OCI-M2 (cell line): ENCODE measurements around the gene TRIP13.
A peak's percentile ranks its signal among the peaks of the same experiment; 100 is the strongest.

ENCODE experiments used
- DNase-seq: peaks from one replicate; lab custom pipeline; 2025; ENCODE audit not compliant: unreplicated experiment; lab: John Stamatoyannopoulos, UW

TRIP13 gene

DNA sequence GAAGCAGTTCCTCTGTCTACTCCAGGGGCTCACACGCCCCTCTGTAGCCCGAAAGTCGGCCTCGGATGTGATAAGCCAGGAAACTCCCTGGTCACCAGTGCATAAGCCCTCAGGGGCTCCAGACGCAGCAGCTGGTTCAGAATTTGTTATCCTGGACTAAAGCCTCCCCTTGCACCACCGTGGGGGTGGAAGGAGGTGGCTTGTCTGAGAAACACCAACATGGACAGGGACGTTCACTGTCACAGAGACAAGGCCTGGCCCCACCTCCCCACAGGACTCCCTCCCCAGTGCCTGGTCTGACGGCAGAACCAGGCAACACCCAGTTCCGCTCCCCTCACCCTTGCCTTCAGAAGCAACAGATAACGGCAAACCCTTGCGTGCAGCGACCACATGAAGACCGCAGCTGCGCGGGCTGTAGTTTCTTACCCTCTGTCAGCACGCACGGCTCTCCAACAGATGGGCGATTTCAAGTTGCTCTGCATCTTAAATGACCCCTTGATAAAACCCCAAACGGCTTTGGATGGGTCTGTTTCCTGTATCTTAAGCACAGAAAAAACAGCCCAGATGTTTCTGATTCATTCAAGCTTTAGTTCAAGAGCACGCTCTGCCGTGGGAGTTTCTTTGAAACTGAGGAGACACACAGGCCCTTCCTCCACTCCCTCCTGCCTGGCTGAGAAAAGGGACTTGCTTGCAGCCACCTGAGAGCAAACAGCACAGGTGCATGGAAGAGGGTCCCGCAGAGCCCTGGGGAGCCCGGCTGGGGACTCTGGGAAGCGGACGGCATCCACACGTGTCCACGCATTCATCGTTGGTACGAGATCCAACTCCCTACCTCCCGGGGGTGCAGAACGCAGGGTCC, 71.2 kb downstream of the TRIP13 start:
- peak; percentile 75 for DNase-seq

DNA sequence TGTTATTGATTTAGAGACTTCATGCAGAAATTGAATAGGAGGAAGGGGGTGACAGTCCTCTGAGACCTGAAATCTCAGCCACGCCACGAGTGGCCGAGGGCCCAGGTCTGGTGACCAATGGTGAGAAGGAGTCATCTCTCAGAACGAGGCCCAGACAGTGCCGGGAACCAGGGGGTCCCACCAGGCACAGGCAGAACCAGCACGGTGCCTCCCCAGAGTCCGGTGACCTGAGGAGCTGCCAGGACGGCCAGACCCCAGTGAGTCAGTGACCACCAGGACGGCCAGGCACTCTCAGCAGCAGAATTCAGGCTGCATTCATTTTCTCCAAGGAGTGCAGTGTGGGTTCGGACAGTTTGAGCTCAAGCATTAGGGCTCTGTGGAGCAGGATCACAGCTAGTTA, 72.1 kb downstream of the TRIP13 start:
- DNase-seq: no peak

DNA sequence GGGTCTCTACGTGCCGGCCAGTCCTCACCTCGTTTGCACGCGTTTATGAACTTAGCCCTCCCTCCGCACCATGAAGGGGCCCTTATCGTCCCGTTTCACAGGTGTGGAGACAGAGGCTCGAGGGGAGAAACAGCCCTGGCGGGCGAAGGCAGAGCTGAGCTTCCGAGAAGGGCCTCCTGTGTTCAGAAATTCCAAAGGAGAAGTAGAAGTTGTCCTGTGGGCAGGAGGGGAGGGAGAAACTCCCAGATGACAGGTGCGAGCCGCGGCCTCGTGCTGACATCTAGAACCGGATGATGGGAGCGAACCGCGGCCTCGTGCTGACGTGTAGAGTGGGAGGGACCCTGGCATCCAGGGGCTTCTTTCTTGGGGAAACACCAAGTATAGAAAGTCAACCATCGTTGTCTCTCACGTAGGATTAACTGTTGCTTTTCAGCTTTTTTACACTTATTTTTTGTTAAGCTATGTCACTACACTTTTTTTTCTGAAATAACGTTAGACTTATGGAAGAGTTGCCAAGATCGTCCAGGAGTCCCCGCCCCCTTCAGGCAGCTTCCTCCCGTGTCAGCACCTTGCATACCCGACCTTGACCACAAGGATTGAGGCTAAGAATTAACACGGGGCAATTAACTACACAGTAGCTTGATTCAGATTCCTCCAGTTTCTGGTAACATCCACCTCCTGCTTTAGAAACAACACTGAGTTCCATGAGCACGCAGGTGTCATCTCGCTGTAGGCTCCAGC, 73.1 kb downstream of the TRIP13 start:
- DNase-seq: no peak

DNA sequence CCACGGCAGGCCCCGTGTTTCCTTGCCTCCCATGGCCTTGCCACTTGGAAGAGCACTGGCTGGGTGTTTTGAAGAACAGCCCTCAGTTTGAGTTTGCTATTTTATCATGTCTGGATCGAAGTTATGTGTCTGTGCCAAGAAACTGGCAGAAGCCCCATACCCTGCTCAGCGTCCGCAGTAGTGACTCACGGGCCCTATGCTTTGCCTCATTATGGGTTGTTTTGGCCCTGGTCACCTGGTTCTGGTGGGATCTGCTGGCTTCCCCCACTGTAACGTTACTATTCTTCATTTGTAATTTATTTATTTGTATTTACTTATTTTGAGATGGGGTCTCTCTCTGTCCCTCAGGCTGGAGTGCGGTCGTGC, 73.6 kb downstream of the TRIP13 start:
- DNase-seq: no peak

DNA sequence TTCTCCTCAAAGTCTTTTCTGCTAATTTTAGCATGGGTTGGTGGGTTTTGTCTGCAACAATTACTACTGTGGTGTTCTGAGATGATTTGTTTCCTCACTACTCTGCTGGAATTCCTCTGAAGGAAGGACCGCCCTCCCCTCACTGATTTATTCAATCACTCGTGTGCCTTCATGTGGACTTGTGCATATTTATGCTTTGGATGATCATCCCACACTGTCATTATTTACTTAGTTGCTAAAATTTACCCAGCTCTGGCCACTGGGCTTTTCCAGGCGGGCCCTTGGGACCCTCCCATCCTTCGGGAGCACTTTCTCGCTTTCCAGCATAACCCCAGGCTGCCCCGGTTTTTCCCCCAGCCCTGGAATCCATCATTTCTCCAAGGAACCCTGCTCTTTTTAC, 74.3 kb downstream of the TRIP13 start:
- DNase-seq: no peak
